Adrenal gland (tissue), 12 donors: ENCODE data around the gene WBP4. TPM values are rescaled to one million over a fixed set of nuclear protein-coding genes. Genes with fewer than 3 reads are reported as not detected.
"Not testable (repeated sequence)": the region's sequence is repeated elsewhere in the genome, so short reads cannot be mapped to it uniquely, and the experiment has no call there.

Source experiments
- DNase-seq, 7 donors: peaks; one replicate each; pipeline ENCODE4 v3.0.0-alpha.2; 2019 to 2020
- H3K27ac ChIP-seq, 5 donors: fragments of 200-600 bp; sonication (generic) in 4 of 5; 1 replicate in 3 of 5; 2 replicates in 2 of 5; pipeline versions ENCODE4 v1.5.1 to v1.8.0; 2016 to 2020; ENCODE audit warnings: mild to moderate bottlenecking in 1 of 5
- H3K27me3 ChIP-seq: fragments of 200-600 bp; 2 replicates; pipeline ENCODE4 v1.8.0; 2021
- H3K36me3 ChIP-seq, 2 donors: fragments of 200-600 bp; replicated peaks in 1 of 2; 1 replicate in 1 of 2; 2 replicates in 1 of 2; pipeline versions ENCODE4 v1.5.1 to v1.8.0; 2018 to 2022
- H3K4me1 ChIP-seq, 2 donors: fragments of 200-600 bp; replicated peaks in 1 of 2; 1 replicate in 1 of 2; 2 replicates in 1 of 2; pipeline versions ENCODE4 v1.5.1 to v1.8.0; 2018 to 2021
- H3K4me3 ChIP-seq, 4 donors: fragments of 200-600 bp; sonication (generic) in 3 of 4; one replicate each; pipeline ENCODE4 v1.5.1; 2016 to 2018
- H3K9me3 ChIP-seq, 3 donors: fragments of 200-600 bp; sonication (generic) in 1 of 3; replicated peaks in 1 of 3; 1 replicate in 2 of 3; 2 replicates in 1 of 3; pipeline versions ENCODE4 v1.5.1 to v1.8.0; 2016 to 2021
- CTCF ChIP-seq, 6 experiments: fragments of 450-650 bp in 4 of 6; fragments of 200-600 bp in 2 of 6; sonication (generic) in 1 of 6; IDR thresholded peaks; 1 replicate in 5 of 6; 2 replicates in 1 of 6; pipeline versions ENCODE4 v1.5.1 to v1.8.0; 2016 to 2021; ENCODE audit warnings: antibody characterized with exemption in 6 of 6, mild to moderate bottlenecking in 2 of 6, moderate library complexity in 1 of 6
- POLR2A ChIP-seq, 2 donors: fragments of 450-650 bp; IDR thresholded peaks; one replicate each; pipeline ENCODE4 v1.6.1; 2017; ENCODE audit warnings: antibody characterized with exemption in 2 of 2, mild to moderate bottlenecking in 2 of 2, moderate library complexity in 1 of 2
- WGBS, 4 donors: extraction: QIAGEN DNeasy Blood & Tissue Kit in 2 of 4; methylation state at CpG; one replicate each; pipeline versions ENCODE4 v1.1.5 to v1.1.7; 2013 to 2017; 5-methylcytosine and 5-hydroxymethylcytosine counted together
- intact Hi-C, 2 donors: fragments of 100-400 bp; cut with DNase I; formaldehyde crosslinking; loops; one replicate each; pipeline versions ENCODE4 v1.14.1 to v1.15.0; 2022 to 2023
- polyA plus RNA-seq, 3 donors: library from polyadenylated mRNA; stranded (reverse); fragments of 200-250 nt in 2 of 3; fragments of 350-450 nt in 1 of 3; fragmentation: Illumina TruSeq in 1 of 3; extraction: RNeasy Lipid Tissue Mini Kit (QIAGEN cat#74804) in 1 of 3; gene quantifications; one replicate each; pipeline ENCODE4 v1.2.3, GENCODE V29; 2013 to 2014
- total RNA-seq, 9 donors: library from RNA; depleted of rRNA in 4 of 9; stranded (reverse); fragments of >200 nt in 4 of 9; fragments of 120-200 nt in 1 of 9; fragmentation: NEBNext Ultra II Directional in 1 of 9; extraction: Animal tissue kit (Norgen Biotek cat#: 25700) in 1 of 9; gene quantifications; one replicate each; pipeline versions ENCODE4 v1.1.0 to v1.2.4, GENCODE V29; 2013 to 2023
- donor health status: healthy with polysubstance abuse.
- donor health status: Bipolar disorder and iron deficiency.
- donor health status: DM: yes; HTN: yes; CAD: no.
- donor health status: DM: no; HTN: no; CAD: no.
- donor health status: DM: no; HTN: no; CAD: no.
- donor health status: DM: yes; HTN: yes; CAD: no.

WBP4 gene
- total and polyA plus RNA-seq, 12 donors = 8.1 to 28.5 (median 13.4) TPM

GRCh38 chr13:41034881-41035280 lies 26.4 kb upstream of the WBP4 start:
- intact Hi-C loops = no loop called here
- TF ChIP-seq CTCF (IDR thresholded peaks at IDR 0.05) = no peak
- no peak for TF ChIP-seq POLR2A (IDR thresholded peaks at IDR 0.05)
- Histone ChIP-seq H3K27ac (no peak overlapping the region), H3K9me3 (no peaks in the 10 kb centered on the region), H3K4me3 (no peak overlapping the region), H3K36me3 (no peaks in the 10 kb centered on the region), H3K27me3 (no peaks in the 10 kb centered on the region), H3K4me1 (peaks cover 4 to 35% of the 10 kb centered on the region in 2 donors)
- 93 to 95% (median 93%) methylated on average over 5 of the region's 5 CpGs for WGBS, 4 donors
- DNase-seq = no peak

GRCh38 chr13:41036557-41036956 lies 24.8 kb upstream of the WBP4 start:
- 91 to 99% (median 93%) methylated on average over 5 of the region's 5 CpGs for WGBS, 4 donors
- DNase-seq, H3K36me3 ChIP-seq, H3K4me3 ChIP-seq, intact Hi-C loops, H3K9me3 ChIP-seq, H3K27ac ChIP-seq, H3K27me3 ChIP-seq: not testable (repeated sequence)
- peaks cover 4 to 29% of the 10 kb centered on the region in 2 donors for H3K4me1 ChIP-seq

GRCh38 chr13:41039746-41040145 lies 21.6 kb upstream of the WBP4 start:
- Histone ChIP-seq H3K27me3 (no peaks in the 10 kb centered on the region), H3K27ac (no peak overlapping the region), H3K4me3 (no peak overlapping the region), H3K4me1 (peaks cover 4 to 18% of the 10 kb centered on the region in 2 donors), H3K9me3 (no peaks in the 10 kb centered on the region), H3K36me3 (no peaks in the 10 kb centered on the region)
- DNase-seq = no peak
- intact Hi-C loops = no loop called here
- TF ChIP-seq POLR2A (IDR thresholded peaks at IDR 0.05) (no peak), CTCF (IDR thresholded peaks at IDR 0.05) (no peak)

- no peak overlapping the region for H3K4me3 ChIP-seq
- no peaks in the 10 kb centered on the region for H3K27me3 ChIP-seq
- intact Hi-C loops = no loop called here
- TF ChIP-seq POLR2A (IDR thresholded peaks at IDR 0.05) (no peak), CTCF (IDR thresholded peaks at IDR 0.05) (no peak)
- no peaks in the 10 kb centered on the region for H3K9me3 ChIP-seq
- no peaks in the 10 kb centered on the region for H3K36me3 ChIP-seq
- WGBS, 4 donors = 72 to 81% (median 77%) methylated on average over 6 to 9 of the region's 9 CpGs
- no peak for DNase-seq
- no peak overlapping the region for H3K27ac ChIP-seq
- H3K4me1 ChIP-seq = peaks cover 4 to 10% of the 10 kb centered on the region in 2 donors
Observed at GRCh38 chr13:41040584-41041334, 20.6 kb upstream of the WBP4 start.

- H3K27me3 ChIP-seq, H3K36me3 ChIP-seq, H3K27ac ChIP-seq, DNase-seq, intact Hi-C loops, H3K4me3 ChIP-seq, H3K9me3 ChIP-seq: not testable (repeated sequence)
- H3K4me1 ChIP-seq = peaks cover 4 to 10% of the 10 kb centered on the region in 2 donors
- WGBS, 4 donors = 96 to 99% (median 99%) methylated on average over 2 to 4 of the region's 4 CpGs
Observed at GRCh38 chr13:41042419-41042818, 18.9 kb upstream of the WBP4 start.
